ENCODE measurements around the gene NCKAP5. TPM values are rescaled to one million over a fixed set of nuclear protein-coding genes. Genes with fewer than 3 reads are reported as not detected.

NCKAP5 gene
- total and polyA plus RNA-seq, 2 experiments from 2014 or later, result 2.2 to 5.5 TPM

- Histone ChIP-seq H3K4me1 (ENCODE audit: insufficient read depth) (peaks cover 22% of the 10 kb centered on the region), H3K27me3 (no peaks in the 10 kb centered on the region), H4K20me1 (ENCODE audit: insufficient read depth, poor library complexity, severe bottlenecking) (no peaks in the 10 kb centered on the region), H3K36me3 (replicated peaks; ENCODE audit: insufficient read depth, low read depth) (no peaks in the 10 kb centered on the region), H3K79me2 (no peaks in the 10 kb centered on the region), H3K9me3 (ENCODE audit: low read depth) (no peaks in the 10 kb centered on the region), H3K4me3 (no peak overlapping the region), H3K9me2 (replicated peaks; ENCODE audit: insufficient read depth) (no peaks in the 10 kb centered on the region), H2AFZ (no peak overlapping the region), H3K27ac (no peak overlapping the region), H3K4me2 (no peak overlapping the region)
- TF ChIP-seq CTCF (IDR thresholded peaks at IDR 0.05; ENCODE audit: poor library complexity), result no peak
- no peak for TF ChIP-seq EZH2phosphoT487 (IDR thresholded peaks at IDR 0.05; ENCODE audit: low read depth, severe bottlenecking, unreplicated experiment)
- TF ChIP-seq EZH2 (IDR thresholded peaks at IDR 0.05; ENCODE audit: borderline replicate concordance), result no peak
- 73% methylated on average over 1 of the region's 1 CpG for WGBS (ENCODE audit: low lambda C conversion rate, missing lambda C conversion rate)
- DNase-seq (ENCODE audit: low spot score), result no peak
Measured at GRCh38 chr2:133503927-133504326, 64.3 kb downstream of the NCKAP5 start.

- H3K79me2 ChIP-seq, result no peaks in the 10 kb centered on the region
- H3K4me2 ChIP-seq, result peak overlapping the region; percentile 17
- TF ChIP-seq EZH2phosphoT487 (IDR thresholded peaks at IDR 0.05; ENCODE audit: low read depth, severe bottlenecking, unreplicated experiment) (no peak), EZH2 (IDR thresholded peaks at IDR 0.05; ENCODE audit: borderline replicate concordance) (no peak)
- no peaks in the 10 kb centered on the region for H3K36me3 ChIP-seq (replicated peaks; ENCODE audit: insufficient read depth, low read depth)
- 95% methylated on average over 1 of the region's 1 CpG for WGBS (ENCODE audit: low lambda C conversion rate, missing lambda C conversion rate)
- H2AFZ ChIP-seq, result no peak overlapping the region
- peaks cover 22% of the 10 kb centered on the region for H3K4me1 ChIP-seq (ENCODE audit: insufficient read depth)
- H3K9me2 ChIP-seq (replicated peaks; ENCODE audit: insufficient read depth), result no peaks in the 10 kb centered on the region
- no peaks in the 10 kb centered on the region for H3K9me3 ChIP-seq (ENCODE audit: low read depth)
- no peaks in the 10 kb centered on the region for H3K27me3 ChIP-seq
- no peak overlapping the region for H3K4me3 ChIP-seq
- peak overlapping the region; percentile 46 for H3K27ac ChIP-seq
- H4K20me1 ChIP-seq (ENCODE audit: insufficient read depth, poor library complexity, severe bottlenecking), result no peaks in the 10 kb centered on the region
- DNase-seq (ENCODE audit: low spot score), result no peak
Measured at GRCh38 chr2:133503323-133503722, 64.9 kb downstream of the NCKAP5 start.

GRCh38 chr2:133502678-133503077 lies 65.6 kb downstream of the NCKAP5 start:
- Histone ChIP-seq H3K4me1 (ENCODE audit: insufficient read depth) (peaks cover 27% of the 10 kb centered on the region), H3K4me3 (no peak overlapping the region), H3K27me3 (no peaks in the 10 kb centered on the region), H4K20me1 (ENCODE audit: insufficient read depth, poor library complexity, severe bottlenecking) (no peaks in the 10 kb centered on the region), H3K27ac (peak overlapping the region; percentile 46), H3K79me2 (no peaks in the 10 kb centered on the region), H3K9me3 (ENCODE audit: low read depth) (no peaks in the 10 kb centered on the region), H3K9me2 (replicated peaks; ENCODE audit: insufficient read depth) (no peaks in the 10 kb centered on the region), H3K36me3 (replicated peaks; ENCODE audit: insufficient read depth, low read depth) (no peaks in the 10 kb centered on the region), H3K4me2 (no peak overlapping the region), H2AFZ (no peak overlapping the region)
- no peak for TF ChIP-seq CTCF (IDR thresholded peaks at IDR 0.05; ENCODE audit: poor library complexity)
- no peak for TF ChIP-seq EZH2 (IDR thresholded peaks at IDR 0.05; ENCODE audit: borderline replicate concordance)
- TF ChIP-seq EZH2phosphoT487 (IDR thresholded peaks at IDR 0.05; ENCODE audit: low read depth, severe bottlenecking, unreplicated experiment), result no peak
- no peak for DNase-seq (ENCODE audit: low spot score)
- WGBS (ENCODE audit: low lambda C conversion rate, missing lambda C conversion rate), result 96% methylated on average over 7 of the region's 7 CpGs

GRCh38 chr2:133500917-133501316 lies 67.3 kb downstream of the NCKAP5 start:
- H3K79me2 ChIP-seq, result no peaks in the 10 kb centered on the region
- no peak for DNase-seq (ENCODE audit: low spot score)
- H3K9me2 ChIP-seq (replicated peaks; ENCODE audit: insufficient read depth), result no peaks in the 10 kb centered on the region
- no peaks in the 10 kb centered on the region for H3K27me3 ChIP-seq
- H3K36me3 ChIP-seq (replicated peaks; ENCODE audit: insufficient read depth, low read depth), result no peaks in the 10 kb centered on the region
- WGBS (ENCODE audit: low lambda C conversion rate, missing lambda C conversion rate), result 93% methylated on average over 6 of the region's 6 CpGs
- H3K9me3 ChIP-seq (ENCODE audit: low read depth), result no peaks in the 10 kb centered on the region
- no peak overlapping the region for H3K27ac ChIP-seq
- TF ChIP-seq CTCF (IDR thresholded peaks at IDR 0.05; ENCODE audit: poor library complexity) (no peak), EZH2phosphoT487 (IDR thresholded peaks at IDR 0.05; ENCODE audit: low read depth, severe bottlenecking, unreplicated experiment) (no peak)
- no peak overlapping the region for H3K4me2 ChIP-seq
- H4K20me1 ChIP-seq (ENCODE audit: insufficient read depth, poor library complexity, severe bottlenecking), result no peaks in the 10 kb centered on the region
- no peak overlapping the region for H2AFZ ChIP-seq
- H3K4me3 ChIP-seq, result no peak overlapping the region
- peaks cover 37% of the 10 kb centered on the region for H3K4me1 ChIP-seq (ENCODE audit: insufficient read depth)
